NB4 (cell line): ENCODE measurements around the gene KCNC4.

Experiments used
- DNase-seq: peaks from one replicate; pipeline ENCODE4 v3.0.0; 2010; ENCODE audit warnings: low read depth
- H3K4me3 ChIP-seq: one replicate; pipeline ENCODE4 v1.5.1; 2011; ENCODE audit warnings: mild to moderate bottlenecking, low read depth, low read length, moderate library complexity
- CTCF ChIP-seq: IDR thresholded peaks from one replicate; pipeline ENCODE4 v1.5.1; 2012; ENCODE audit warnings: low read depth, low read length
- MYC ChIP-seq: IDR thresholded peaks from 2 replicates; pipeline ENCODE4 v1.6.1; 2011; ENCODE audit warnings: low read depth, low read length
- POLR2A ChIP-seq: IDR thresholded peaks from 2 replicates; pipeline ENCODE4 v1.6.1; 2011; ENCODE audit warnings: mild to moderate bottlenecking; ENCODE audit not compliant: insufficient read length; ENCODE audit errors: extremely low read depth
- TF ChIP-seq, protein P1 (sequence below): IDR thresholded peaks from 2 replicates; pipeline ENCODE4 v1.6.1; 2011; ENCODE audit warnings: low read depth, low read length

The KCNC4 gene

DNA sequence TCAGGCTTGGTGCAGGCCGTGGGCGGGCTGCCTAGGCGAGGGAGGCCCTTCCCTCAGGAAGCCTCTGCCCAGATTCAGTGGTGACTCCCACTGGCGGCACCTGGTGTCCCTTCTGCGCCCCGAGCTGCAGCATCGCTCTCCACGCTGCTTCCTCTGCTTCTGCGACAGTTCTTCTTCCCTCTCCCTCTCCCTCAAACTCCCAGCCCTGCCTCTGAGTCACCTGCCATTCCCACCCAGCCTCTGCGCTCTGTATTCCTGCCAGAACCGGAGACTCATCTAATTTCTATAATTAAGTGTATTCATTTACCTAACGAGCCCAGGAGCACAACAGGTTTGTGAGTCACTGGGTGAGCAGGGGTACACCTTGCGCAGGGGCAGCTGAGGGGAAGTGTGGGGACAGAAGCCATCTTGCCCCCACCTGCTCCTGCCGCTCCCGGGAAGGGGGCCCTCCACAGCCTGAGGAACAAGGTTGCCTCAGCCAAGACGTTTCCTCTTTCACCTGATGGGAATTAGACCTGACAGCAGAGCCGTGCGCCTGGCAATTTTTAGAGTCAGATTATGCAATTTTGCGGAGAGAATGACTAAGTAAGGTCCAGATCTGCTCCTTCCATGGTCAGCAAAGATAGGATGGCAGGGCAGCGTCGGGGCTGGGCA, 19.4 kb downstream of the KCNC4 start:
- no peak for DNase-seq
- no peak overlapping the region for H3K4me3 ChIP-seq
- TF ChIP-seq, protein P1, sequence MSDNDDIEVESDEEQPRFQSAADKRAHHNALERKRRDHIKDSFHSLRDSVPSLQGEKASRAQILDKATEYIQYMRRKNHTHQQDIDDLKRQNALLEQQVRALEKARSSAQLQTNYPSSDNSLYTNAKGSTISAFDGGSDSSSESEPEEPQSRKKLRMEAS = no peak
- no peak for TF ChIP-seq CTCF
- TF ChIP-seq MYC = no peak
- TF ChIP-seq POLR2A = no peak

DNA sequence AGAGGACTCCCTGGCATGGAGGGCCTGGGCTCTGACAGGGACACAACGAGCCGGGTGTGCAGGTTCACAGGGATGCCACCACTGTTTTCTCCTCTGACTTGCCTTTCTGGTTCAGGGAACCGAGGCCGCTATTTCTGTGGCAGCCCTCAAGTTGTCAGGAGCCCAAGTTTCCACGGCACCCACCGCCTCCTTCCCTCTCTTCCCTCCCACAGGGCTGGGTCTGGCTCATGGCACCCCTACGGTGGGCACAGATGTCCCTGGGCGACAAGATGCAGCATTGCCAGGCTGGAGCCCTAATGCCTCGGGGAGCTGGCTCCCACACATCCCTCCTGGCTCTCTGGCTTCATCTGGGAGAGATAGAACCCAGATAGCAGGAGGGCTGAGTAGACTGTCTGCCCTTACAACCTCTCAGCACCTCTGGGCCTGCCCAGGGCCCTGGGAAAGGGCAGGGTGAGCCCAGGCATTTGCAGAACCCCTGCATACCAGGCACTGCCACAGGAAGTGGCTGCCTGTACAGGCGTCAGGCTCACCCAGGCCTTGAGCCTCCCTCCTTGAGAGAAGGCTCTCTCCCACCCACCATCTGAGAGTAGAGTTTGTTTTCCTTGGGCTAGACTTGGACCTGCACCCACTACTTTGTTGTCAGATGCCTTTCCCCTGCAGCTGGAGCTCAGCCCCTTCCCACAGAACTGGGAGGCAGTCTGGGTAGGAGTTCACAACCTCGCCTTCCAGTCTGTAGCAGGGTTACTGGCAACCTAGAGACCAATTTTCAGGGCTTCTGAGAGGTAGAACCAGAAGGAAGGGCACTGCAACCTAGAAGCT, 20.5 kb downstream of the KCNC4 start:
- no peak overlapping the region for H3K4me3 ChIP-seq
- TF ChIP-seq POLR2A (no peak), CTCF (no peak), MYC (no peak)
- TF ChIP-seq, protein P1 = no peak
- no peak for DNase-seq

GRCh38 chr1:110233861-110234260, 23.7 kb downstream of the KCNC4 start:
- DNase-seq = no peak
- no peak overlapping the region for H3K4me3 ChIP-seq
- TF ChIP-seq MYC (no peak), POLR2A (no peak), CTCF (no peak)
- TF ChIP-seq, protein P1 = no peak

DNA sequence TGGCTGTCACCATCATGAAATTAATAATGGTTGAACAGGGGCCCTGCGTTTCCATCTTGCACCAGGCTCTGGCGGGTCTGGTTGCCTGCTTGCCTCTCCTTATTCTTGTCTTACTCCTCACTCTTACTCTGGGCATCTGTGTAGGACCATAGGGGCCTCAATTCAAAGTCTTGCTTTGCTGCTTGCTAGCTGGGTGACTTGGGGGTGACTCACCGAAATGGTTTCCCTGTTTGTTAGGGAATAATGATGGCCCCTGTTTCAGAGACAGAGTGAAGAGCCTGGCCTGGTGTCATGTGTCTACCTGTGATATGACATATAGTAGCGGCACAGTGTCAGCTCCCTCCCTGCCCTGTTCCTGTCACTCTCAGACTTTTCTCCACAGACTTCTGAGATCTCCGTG, 24.6 kb downstream of the KCNC4 start:
- TF ChIP-seq MYC (no peak), POLR2A (no peak), CTCF (no peak)
- TF ChIP-seq, protein P1 = no peak
- H3K4me3 ChIP-seq = no peak overlapping the region
- no peak for DNase-seq

DNA sequence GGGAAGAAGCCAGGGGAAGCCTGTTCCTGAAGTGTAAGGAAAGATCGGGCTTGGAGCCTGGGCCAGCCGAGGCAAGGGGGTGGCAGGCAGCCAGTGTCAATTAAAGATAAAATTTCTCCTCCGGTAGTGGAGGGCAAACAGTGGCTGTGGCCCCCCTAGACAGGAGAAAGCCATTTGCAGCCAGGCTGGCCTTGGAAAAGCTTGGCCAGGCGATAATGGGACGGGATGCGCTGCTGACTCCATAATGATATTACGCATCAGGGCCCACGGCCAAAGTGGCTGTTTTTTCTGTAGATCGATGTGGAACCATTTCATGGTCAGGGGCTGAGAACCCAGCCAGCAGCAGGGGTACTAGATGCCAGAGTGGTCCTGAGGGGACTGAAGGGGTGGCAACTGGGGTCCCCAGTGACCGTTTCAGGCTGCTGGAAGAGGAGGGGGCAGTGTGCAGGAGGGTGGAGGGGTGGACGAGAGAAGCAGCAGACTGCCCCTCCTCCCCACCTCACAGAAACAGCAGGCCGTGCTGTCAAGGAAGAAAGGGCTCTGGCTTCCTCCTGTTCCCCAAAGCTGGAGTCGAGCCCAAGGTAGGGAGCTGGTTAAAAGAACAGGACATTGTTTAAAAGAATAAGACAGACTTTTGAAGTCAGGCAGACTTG, 25.2 kb downstream of the KCNC4 start:
- TF ChIP-seq POLR2A = no peak
- TF ChIP-seq, protein P1 = no peak
- TF ChIP-seq CTCF = no peak
- no peak for TF ChIP-seq MYC
- DNase-seq = no peak
- H3K4me3 ChIP-seq = no peak overlapping the region
